Ishikawa (cell line): ENCODE measurements around the gene GORASP1.

Experiments
- TAF1 ChIP-seq: IDR thresholded peaks from 2 replicates; pipeline ENCODE4 v1.6.1; 2012; ENCODE audit warnings: low read depth, mild to moderate bottlenecking
- TF ChIP-seq, protein P1 (sequence below): IDR thresholded peaks from 2 replicates; pipeline ENCODE4 v1.6.1; 2012
- TF ChIP-seq, protein P2 (sequence below): IDR thresholded peaks from 2 replicates; pipeline ENCODE4 v1.6.1; 2012; ENCODE audit warnings: low read depth, mild to moderate bottlenecking

DNA sequence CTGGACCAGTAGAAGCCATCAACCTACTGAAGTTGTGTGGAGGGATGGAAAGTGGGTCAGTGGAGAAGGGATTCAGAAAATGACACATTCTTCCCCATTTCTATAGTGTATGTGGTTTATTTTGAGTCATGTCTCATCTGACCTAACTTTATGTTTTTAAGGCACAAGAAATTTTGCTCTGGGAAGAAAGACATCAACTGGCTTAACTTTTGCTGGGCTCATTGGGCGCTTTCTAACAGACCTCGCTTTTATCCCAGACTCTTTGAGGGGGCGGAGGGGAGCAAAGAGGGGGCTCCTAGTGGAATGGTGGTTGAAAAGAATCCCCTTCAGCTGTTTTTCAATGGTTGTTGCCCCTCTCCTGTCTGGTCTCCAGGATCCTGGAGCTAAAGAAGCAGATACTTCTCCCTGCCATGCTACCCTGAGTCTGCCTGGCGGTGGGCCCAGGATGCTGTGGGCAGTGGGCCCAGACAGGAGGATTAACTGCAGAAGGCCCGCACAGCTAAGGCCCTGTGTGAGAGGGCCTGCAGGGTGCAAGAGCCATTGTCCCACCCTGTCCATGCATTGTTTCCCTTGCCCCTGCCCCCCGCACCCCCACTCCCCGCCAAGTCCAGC, 31.5 kb upstream of the GORASP1 start:
- TF ChIP-seq, protein P1, sequence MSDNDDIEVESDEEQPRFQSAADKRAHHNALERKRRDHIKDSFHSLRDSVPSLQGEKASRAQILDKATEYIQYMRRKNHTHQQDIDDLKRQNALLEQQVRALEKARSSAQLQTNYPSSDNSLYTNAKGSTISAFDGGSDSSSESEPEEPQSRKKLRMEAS: no peak
- TF ChIP-seq, protein P2, sequence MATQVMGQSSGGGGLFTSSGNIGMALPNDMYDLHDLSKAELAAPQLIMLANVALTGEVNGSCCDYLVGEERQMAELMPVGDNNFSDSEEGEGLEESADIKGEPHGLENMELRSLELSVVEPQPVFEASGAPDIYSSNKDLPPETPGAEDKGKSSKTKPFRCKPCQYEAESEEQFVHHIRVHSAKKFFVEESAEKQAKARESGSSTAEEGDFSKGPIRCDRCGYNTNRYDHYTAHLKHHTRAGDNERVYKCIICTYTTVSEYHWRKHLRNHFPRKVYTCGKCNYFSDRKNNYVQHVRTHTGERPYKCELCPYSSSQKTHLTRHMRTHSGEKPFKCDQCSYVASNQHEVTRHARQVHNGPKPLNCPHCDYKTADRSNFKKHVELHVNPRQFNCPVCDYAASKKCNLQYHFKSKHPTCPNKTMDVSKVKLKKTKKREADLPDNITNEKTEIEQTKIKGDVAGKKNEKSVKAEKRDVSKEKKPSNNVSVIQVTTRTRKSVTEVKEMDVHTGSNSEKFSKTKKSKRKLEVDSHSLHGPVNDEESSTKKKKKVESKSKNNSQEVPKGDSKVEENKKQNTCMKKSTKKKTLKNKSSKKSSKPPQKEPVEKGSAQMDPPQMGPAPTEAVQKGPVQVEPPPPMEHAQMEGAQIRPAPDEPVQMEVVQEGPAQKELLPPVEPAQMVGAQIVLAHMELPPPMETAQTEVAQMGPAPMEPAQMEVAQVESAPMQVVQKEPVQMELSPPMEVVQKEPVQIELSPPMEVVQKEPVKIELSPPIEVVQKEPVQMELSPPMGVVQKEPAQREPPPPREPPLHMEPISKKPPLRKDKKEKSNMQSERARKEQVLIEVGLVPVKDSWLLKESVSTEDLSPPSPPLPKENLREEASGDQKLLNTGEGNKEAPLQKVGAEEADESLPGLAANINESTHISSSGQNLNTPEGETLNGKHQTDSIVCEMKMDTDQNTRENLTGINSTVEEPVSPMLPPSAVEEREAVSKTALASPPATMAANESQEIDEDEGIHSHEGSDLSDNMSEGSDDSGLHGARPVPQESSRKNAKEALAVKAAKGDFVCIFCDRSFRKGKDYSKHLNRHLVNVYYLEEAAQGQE: no peak
- no peak for TF ChIP-seq TAF1
